SK-N-SH treated with all-trans-retinoic acid at 6 μM for 48 hours (cell line): ENCODE results near the gene DDB1.
A peak's percentile ranks its signal among the peaks of the same experiment; 100 is the strongest.

Source experiments
- ATAC-seq: fragments of 200-7000 bp; cut with Tn5 transposase; 3 replicates; pipeline ENCODE4 v1.9.1; 2020; ENCODE audit warnings: mild to moderate bottlenecking, moderate library complexity
- ARNTL ChIP-seq: fragments of 450-650 bp; formaldehyde crosslinking; IDR thresholded peaks from 2 replicates; pipeline ENCODE4 v1.5.0; 2020; ENCODE audit warnings: low read depth, mild to moderate bottlenecking, moderate library complexity, borderline replicate concordance
- BACH2 ChIP-seq: fragments of 250-450 bp; sonication (Bioruptor Pico); IDR thresholded peaks from 2 replicates; pipeline ENCODE4 v1.9.0; 2021; ENCODE audit warnings: mild to moderate bottlenecking, borderline replicate concordance
- CREB5 ChIP-seq: fragments of 250-450 bp; sonication (Bioruptor Pico); IDR thresholded peaks from 2 replicates; pipeline ENCODE4 v1.5.1; 2020; ENCODE audit warnings: low read depth, mild to moderate bottlenecking, moderate library complexity
- CSDC2 ChIP-seq: fragments of 250-450 bp; sonication (Bioruptor Pico); IDR thresholded peaks from 2 replicates; pipeline ENCODE4 v1.5.0; 2020; ENCODE audit warnings: mild to moderate bottlenecking, moderate library complexity
- CSRNP3 ChIP-seq: fragments of 250-450 bp; sonication (Bioruptor Pico); IDR thresholded peaks from 2 replicates; pipeline ENCODE4 v1.5.1; 2021; ENCODE audit warnings: mild to moderate bottlenecking, moderate library complexity
- ESRRG ChIP-seq: fragments of 250-450 bp; sonication (Bioruptor Pico); IDR thresholded peaks from 2 replicates; pipeline ENCODE4 v1.6.1; 2021; ENCODE audit warnings: mild to moderate bottlenecking
- ISL1 ChIP-seq: fragments of 250-450 bp; sonication (Bioruptor Pico); IDR thresholded peaks from 2 replicates; pipeline ENCODE4 v2.1.2; 2022; ENCODE audit warnings: mild to moderate bottlenecking, moderate library complexity
- OSR1 ChIP-seq: fragments of 250-450 bp; sonication (Bioruptor Pico); IDR thresholded peaks from 2 replicates; pipeline ENCODE4 v1.8.0; 2022; ENCODE audit warnings: moderate library complexity, mild to moderate bottlenecking, inconsistent platforms
- PATZ1 ChIP-seq: fragments of 250-450 bp; sonication (Bioruptor Pico); IDR thresholded peaks from 2 replicates; pipeline ENCODE4 v1.8.0; 2020; ENCODE audit warnings: mild to moderate bottlenecking, moderate library complexity, borderline replicate concordance
- POU6F1 ChIP-seq: fragments of 250-450 bp; sonication (Bioruptor Pico); IDR thresholded peaks from 2 replicates; pipeline ENCODE4 v1.8.0; 2021; ENCODE audit warnings: low read depth, mild to moderate bottlenecking, moderate library complexity, borderline replicate concordance
- PPARA ChIP-seq: fragments of 250-450 bp; sonication (Bioruptor Pico); IDR thresholded peaks from 2 replicates; pipeline ENCODE4 v1.5.0; 2020; ENCODE audit warnings: mild to moderate bottlenecking, borderline replicate concordance
- RARB ChIP-seq: fragments of 250-450 bp; sonication (Bioruptor Pico); IDR thresholded peaks from 2 replicates; pipeline ENCODE4 v1.8.0; 2021; ENCODE audit warnings: mild to moderate bottlenecking, moderate library complexity
- SNAI2 ChIP-seq: fragments of 250-450 bp; sonication (Bioruptor Pico); IDR thresholded peaks from 2 replicates; pipeline ENCODE4 v1.5.0; 2020; ENCODE audit warnings: mild to moderate bottlenecking, moderate library complexity
- TCF4 ChIP-seq: fragments of 250-450 bp; sonication (Bioruptor Pico); IDR thresholded peaks from 2 replicates; pipeline ENCODE4 v1.8.0; 2021; ENCODE audit warnings: mild to moderate bottlenecking, moderate library complexity, borderline replicate concordance
- TOX ChIP-seq: fragments of 250-450 bp; sonication (Bioruptor Pico); IDR thresholded peaks from 2 replicates; pipeline ENCODE4 v1.8.0; 2021; ENCODE audit warnings: mild to moderate bottlenecking, moderate library complexity, borderline replicate concordance
- TSHZ2 ChIP-seq: fragments of 250-450 bp; sonication (Bioruptor Pico); IDR thresholded peaks from 2 replicates; pipeline ENCODE4 v1.5.0; 2020; ENCODE audit warnings: mild to moderate bottlenecking, moderate library complexity
- ZC3H10 ChIP-seq: fragments of 250-450 bp; sonication (Bioruptor Pico); IDR thresholded peaks from 2 replicates; pipeline ENCODE4 v1.5.1; 2021; ENCODE audit warnings: mild to moderate bottlenecking, moderate library complexity
- ZFP3 ChIP-seq: fragments of 250-450 bp; sonication (Bioruptor Pico); IDR thresholded peaks from 2 replicates; pipeline ENCODE4 v1.5.0; 2020; ENCODE audit warnings: mild to moderate bottlenecking, moderate library complexity
- ZFP30 ChIP-seq: fragments of 450-650 bp; formaldehyde crosslinking; IDR thresholded peaks from 2 replicates; pipeline ENCODE4 v1.5.0; 2022; ENCODE audit warnings: mild to moderate bottlenecking, moderate library complexity
- ZNF565 ChIP-seq: fragments of 450-650 bp; formaldehyde crosslinking; conservative IDR thresholded peaks from 2 replicates; pipeline ENCODE4 v1.5.0; 2020; ENCODE audit warnings: low read depth, mild to moderate bottlenecking, moderate library complexity
- ZNF70 ChIP-seq: fragments of 450-650 bp; formaldehyde crosslinking; IDR thresholded peaks from 2 replicates; pipeline ENCODE4 v1.5.0; 2020; ENCODE audit warnings: mild to moderate bottlenecking, moderate library complexity
- ZNF8 ChIP-seq: fragments of 450-650 bp; formaldehyde crosslinking; IDR thresholded peaks from 2 replicates; pipeline ENCODE4 v1.5.0; 2020; ENCODE audit warnings: mild to moderate bottlenecking, moderate library complexity

Gene DDB1

DNA sequence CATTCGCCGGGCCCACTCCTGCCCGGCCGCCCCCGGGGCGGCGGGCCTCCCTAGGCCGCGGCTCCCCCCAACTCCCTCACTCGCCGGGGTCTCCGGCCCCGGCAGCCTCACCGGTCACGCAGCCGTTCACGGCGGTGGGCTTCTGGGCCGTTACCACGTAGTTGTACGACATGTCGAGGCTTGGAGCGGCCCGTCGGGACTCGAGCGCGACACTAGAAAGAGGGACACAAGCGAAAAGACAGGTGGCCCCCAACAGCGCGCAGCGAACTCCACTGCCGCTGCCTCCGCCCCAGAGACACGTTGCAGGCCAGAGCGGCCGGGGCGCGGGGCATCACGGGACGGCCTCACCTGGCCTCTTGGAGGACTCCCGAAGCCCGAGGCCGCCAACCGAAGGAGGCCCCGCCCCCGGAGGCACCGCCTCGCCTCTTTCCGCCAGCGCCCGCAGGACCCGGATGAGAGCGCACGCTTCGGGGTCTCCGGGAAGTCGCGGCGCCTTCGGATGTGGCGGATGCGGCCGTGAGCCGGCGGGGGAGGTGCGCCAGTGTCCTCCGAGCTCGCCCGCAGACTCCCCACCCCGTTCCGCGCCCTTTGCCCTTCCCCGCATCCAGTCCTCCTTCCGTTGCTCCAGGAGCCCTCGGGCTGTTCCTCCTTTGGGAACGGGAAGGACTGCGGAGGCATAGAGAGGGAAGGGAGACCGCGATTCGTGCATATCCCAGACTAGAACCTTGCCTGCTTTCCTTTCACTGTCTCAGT, at the start of gene DDB1, which contains the start of gene TKFC:
TSS of gene DDB1 (minus strand) at position 309 of the 753 bp plus-strand sequence. CDS start at position 172, 137 bp downstream.
TSS of gene TKFC (plus strand) at position 432 of the 753 bp plus-strand sequence. CDS start 1,501 bp downstream, outside the sequence.
- no peak for TF ChIP-seq SNAI2 (CRISPR knock-in tag)
- TF ChIP-seq OSR1 (CRISPR knock-in tag): no peak
- no peak for TF ChIP-seq ZC3H10 (CRISPR knock-in tag)
- no peak for TF ChIP-seq RARB (CRISPR knock-in tag)
- no peak for TF ChIP-seq ARNTL
- TF ChIP-seq ZFP3: peak; percentile 93
- peak; percentile 95 for ATAC-seq

DNA sequence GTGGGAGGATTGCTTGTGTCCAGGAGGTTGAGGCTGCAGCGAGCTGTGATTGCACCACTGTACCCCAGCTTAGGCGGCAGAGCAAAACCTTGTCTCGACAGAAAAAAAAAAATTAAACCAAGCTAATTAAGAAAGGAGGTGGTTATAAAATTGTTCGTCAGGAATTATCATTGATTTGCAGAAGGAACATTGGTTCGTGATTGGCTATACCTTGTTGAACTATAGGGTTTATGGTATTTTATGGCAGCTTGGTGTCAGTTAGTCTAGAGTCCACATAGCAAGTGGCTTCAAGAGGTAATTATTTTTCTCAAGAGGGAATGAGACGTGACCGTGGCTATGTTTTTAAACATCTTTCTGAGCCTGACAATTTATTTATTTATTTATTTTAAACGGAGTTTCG, 48.0 kb upstream of the DDB1 start:
- TF ChIP-seq TOX: no peak
- no peak for TF ChIP-seq ZC3H10 (CRISPR knock-in tag)
- no peak for TF ChIP-seq ZNF8
- no peak for TF ChIP-seq CSRNP3
- no peak for TF ChIP-seq PPARA (CRISPR knock-in tag)
- no peak for TF ChIP-seq ZNF70 (CRISPR knock-in tag)
- no peak for TF ChIP-seq ISL1 (CRISPR knock-in tag)
- no peak for TF ChIP-seq BACH2
- no peak for TF ChIP-seq ARNTL
- TF ChIP-seq RARB (CRISPR knock-in tag): no peak
- ATAC-seq: no peak

DNA sequence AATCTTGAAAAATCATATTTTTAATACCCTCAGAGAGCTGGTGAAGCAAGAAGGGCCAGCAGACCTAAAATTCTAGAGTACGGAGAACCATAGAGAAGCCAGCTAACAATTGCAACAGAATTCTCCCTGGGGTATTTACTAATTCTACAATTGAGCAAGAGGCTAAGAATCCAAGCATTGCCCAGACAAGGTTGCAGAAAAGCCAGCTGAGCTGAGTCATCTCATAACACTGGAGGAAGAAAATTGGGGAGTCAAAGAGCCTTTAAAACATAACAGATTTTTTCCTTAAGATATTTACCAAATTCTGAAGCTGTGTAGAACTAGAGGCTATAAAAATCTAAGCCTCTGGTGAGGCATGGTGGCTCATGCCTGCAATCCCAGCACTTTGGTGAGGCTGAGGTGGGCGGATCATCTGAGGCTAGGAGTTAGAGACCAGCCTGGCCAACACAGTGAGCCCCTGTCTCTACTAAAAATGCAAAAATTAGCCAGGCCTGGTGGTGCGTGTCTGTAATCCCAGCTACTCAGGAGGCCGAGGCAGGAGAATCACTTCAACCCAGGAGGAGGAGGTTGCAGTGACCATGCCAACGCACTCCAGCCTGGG, 45.9 kb upstream of the DDB1 start:
- ATAC-seq: peak; percentile 86
- TF ChIP-seq ZNF565 (CRISPR knock-in tag): no peak
- no peak for TF ChIP-seq PPARA (CRISPR knock-in tag)
- TF ChIP-seq, all 23 proteins: peak for 0

- TF ChIP-seq CSRNP3: no peak
- no peak for TF ChIP-seq ZNF565 (CRISPR knock-in tag)
- no peak for TF ChIP-seq ISL1 (CRISPR knock-in tag)
- no peak for TF ChIP-seq PPARA (CRISPR knock-in tag)
- no peak for TF ChIP-seq ESRRG
- TF ChIP-seq CREB5 (CRISPR knock-in tag): no peak
- no peak for TF ChIP-seq TOX
- no peak for TF ChIP-seq ZNF8
- TF ChIP-seq TCF4 (CRISPR knock-in tag): no peak
- no peak for TF ChIP-seq OSR1 (CRISPR knock-in tag)
- no peak for TF ChIP-seq POU6F1 (CRISPR knock-in tag)
- TF ChIP-seq ZC3H10 (CRISPR knock-in tag): no peak
- no peak for TF ChIP-seq ZFP30 (CRISPR knock-in tag)
- TF ChIP-seq RARB (CRISPR knock-in tag): no peak
- TF ChIP-seq ZNF70 (CRISPR knock-in tag): no peak
- no peak for TF ChIP-seq BACH2
- no peak for TF ChIP-seq ARNTL
- TF ChIP-seq CSDC2 (CRISPR knock-in tag): no peak
- no peak for TF ChIP-seq PATZ1 (CRISPR knock-in tag)
- TF ChIP-seq TSHZ2 (CRISPR knock-in tag): no peak
- ATAC-seq: no peak
Measured at GRCh38 chr11:61377461-61378160, 44.7 kb upstream of the DDB1 start.
